Astrocyte of the cerebellum (primary cell): ENCODE measurements around the gene PRPF18.

Experiments
- DNase-seq: peaks from one replicate; pipeline ENCODE4 v3.0.0-alpha.2; 2011; ENCODE audit warnings: low read depth
- H3K4me3 ChIP-seq: 2 replicates; pipeline ENCODE4 v1.5.1; 2011; ENCODE audit warnings: mild to moderate bottlenecking, low read depth, low read length, moderate library complexity
- in situ Hi-C: cut with HindIII; loops from 2 replicates; pipeline ENCODE4 v1.10.0; 2017; ENCODE audit warnings: low sequenced_read_pairs
- TF ChIP-seq, protein P1 (sequence below): IDR thresholded peaks from 2 replicates; pipeline ENCODE4 v1.5.1; 2012; ENCODE audit warnings: low read length, low read depth, moderate library complexity, mild to moderate bottlenecking; ENCODE audit errors: missing control alignments

Gene PRPF18

DNA sequence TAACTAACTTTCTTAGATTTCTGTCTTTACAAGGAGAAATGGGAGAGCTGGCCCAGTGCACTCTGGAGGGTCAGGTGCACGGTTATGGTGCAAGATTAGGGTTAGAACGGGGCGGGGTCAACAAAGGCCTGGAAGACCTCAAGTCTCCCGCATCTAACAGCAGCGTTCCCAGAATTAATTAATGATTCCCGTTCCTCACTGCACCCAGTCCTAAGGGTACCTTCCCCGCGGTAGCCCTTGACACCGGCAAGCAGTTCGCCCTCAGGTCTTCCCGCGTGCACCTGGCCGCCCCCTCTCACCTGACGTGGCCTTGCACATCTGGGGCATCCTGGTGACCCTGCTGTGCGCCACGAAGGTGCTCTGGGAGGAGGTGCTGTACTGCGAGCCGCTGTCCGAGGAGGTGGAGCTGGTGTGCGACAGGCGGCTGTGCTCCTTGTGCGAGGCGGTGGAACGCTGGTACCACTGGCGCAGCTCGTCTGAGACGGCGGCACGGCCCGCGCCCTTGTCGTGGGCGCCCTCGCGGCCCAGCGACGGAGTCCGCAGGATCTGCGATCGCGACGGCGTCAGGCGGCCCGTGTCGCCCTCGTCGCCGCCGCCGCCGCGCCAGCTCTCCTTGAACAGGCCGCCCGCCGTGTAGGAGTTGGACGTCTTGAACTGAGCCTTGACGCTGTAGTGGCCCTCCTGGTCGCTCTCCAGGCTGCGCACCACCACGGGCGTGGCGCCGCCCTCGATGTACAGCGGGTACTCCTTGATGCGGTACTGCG, 69.8 kb downstream of the PRPF18 start:
- no peak overlapping the region for H3K4me3 ChIP-seq
- no peak for DNase-seq
- TF ChIP-seq, protein P1, sequence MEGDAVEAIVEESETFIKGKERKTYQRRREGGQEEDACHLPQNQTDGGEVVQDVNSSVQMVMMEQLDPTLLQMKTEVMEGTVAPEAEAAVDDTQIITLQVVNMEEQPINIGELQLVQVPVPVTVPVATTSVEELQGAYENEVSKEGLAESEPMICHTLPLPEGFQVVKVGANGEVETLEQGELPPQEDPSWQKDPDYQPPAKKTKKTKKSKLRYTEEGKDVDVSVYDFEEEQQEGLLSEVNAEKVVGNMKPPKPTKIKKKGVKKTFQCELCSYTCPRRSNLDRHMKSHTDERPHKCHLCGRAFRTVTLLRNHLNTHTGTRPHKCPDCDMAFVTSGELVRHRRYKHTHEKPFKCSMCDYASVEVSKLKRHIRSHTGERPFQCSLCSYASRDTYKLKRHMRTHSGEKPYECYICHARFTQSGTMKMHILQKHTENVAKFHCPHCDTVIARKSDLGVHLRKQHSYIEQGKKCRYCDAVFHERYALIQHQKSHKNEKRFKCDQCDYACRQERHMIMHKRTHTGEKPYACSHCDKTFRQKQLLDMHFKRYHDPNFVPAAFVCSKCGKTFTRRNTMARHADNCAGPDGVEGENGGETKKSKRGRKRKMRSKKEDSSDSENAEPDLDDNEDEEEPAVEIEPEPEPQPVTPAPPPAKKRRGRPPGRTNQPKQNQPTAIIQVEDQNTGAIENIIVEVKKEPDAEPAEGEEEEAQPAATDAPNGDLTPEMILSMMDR: no peak
- in situ Hi-C loops: no loop called here

DNA sequence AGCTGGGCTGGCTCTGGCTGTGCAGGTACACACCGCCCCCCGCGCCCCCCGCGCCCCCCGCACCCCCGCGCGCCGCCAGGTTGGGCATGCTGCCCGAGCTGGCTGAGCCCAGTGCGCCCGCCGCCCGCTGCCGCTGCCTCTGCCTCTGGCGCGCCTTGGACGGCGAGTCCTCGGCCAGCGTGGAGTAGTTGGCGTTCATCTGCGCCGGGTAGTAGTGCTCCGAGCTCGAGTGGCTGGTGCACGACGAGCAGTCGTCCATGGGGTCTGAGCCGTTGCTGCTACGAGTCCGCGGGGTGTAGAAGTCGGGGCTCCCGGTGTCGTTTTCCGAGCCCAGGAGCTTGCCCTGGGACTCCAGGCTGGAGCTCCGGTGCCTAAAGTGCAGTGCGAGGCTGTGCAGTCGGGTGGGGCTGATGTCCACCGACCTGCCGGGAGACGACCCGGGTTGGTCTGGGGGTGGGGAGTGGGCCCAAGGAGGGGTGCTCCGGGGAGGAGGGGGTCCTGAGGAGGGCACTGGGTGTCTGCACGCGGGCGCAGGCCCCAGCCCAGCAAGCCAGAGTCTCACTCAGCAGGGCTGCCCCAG, 70.4 kb downstream of the PRPF18 start:
- no peak overlapping the region for H3K4me3 ChIP-seq
- in situ Hi-C loops: no loop called here
- no peak for DNase-seq
- TF ChIP-seq, protein P1: no peak

- TF ChIP-seq, protein P1: no peak
- DNase-seq: no peak
- no peak overlapping the region for H3K4me3 ChIP-seq
- in situ Hi-C loops: no loop called here
These were observed 71.5 kb downstream of the PRPF18 start for GRCh38 chr10:13658264-13658663.

DNA sequence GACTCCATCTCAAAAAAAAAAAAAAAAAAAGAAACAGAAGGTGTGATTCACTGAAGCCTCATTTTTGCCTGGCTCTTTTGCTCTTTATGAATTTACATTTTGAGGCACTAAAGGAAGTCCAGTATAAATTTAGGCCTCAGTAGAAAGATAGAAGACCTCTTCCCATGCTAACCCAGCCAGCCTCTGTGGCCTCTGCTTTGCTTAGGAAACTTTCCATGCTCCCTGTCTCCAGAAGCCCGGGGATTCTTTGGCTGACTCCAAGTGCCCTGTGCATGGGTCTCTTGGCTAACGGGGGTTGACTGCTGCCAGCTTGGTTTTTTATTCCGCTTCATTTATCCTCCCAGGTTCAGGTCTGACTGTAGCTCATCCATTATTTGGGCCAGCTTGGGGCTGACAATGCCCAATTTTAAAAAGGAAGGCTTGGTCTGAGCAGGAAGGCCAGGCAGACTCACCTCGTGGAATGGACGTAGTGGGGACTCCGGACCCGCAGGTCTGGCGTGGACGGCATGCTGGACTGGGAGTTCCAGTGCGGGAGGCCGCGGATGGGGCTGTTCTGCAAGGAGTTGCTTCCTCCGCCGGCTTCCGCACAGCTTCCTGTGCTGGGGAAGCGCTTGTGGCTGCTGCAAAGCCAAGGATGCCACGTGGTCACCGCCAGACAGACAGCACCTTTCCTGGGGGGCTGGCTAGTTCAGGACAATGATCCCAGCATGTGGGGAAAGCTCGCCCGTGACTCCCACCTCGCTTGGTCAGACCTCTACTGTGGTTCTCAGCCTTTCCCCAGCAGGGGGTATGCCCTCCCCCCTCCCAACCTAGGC, 72.3 kb downstream of the PRPF18 start:
- in situ Hi-C loops: no loop called here
- TF ChIP-seq, protein P1: no peak
- H3K4me3 ChIP-seq: no peak overlapping the region
- DNase-seq: no peak

DNA sequence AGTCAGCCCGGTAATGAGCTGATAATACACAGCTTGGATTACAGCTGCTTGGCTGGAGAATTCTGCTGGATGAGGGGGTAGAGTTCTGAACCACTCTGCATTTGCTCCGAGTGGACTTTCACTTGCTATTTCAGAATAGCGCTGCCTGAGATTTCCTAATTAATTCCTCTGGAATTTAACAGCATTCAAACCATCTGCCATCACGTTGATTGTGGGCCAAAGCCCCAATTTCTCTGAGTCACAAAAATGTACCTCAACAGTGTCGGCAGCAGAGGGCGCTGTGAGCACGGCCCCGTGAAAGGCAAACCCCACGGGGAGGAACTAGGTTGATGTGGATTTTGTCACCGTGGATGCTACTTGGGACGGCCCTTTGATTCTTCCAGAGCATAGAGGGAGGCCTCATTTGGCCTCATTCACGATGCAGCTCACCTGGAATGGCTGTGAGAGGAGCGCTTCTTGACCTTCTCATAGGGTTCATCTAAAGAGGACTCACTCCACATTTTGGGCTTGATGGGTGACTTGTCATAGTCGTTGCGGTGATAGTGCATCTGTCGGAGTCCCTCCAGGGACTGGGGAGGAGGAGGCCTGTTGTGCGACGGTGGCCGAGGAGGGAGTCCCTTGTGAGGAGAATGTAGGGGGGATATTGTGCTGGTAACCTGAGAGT, 73.3 kb downstream of the PRPF18 start:
- peak; percentile 58 for DNase-seq
- TF ChIP-seq, protein P1: peak; percentile 88
- in situ Hi-C loops: no loop called here
- no peak overlapping the region for H3K4me3 ChIP-seq

DNA sequence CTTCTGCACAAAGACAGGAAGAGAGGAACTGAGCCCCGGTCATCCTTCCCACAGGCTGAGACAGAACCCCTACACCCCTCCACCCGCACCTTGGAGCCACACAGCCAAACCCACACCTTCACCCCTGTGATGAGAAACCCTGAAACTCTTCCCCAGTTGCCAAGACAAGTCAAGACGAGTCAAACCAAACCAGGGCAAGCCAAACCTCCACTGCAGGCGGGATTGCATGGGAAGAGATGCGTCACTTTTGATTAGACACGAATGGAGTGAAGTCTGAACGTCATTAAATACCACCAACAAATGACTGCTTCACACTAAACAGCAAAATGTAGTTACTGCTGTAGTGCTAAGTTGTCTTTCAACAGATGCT, 73.8 kb downstream of the PRPF18 start:
- DNase-seq: no peak
- no peak overlapping the region for H3K4me3 ChIP-seq
- in situ Hi-C loops: no loop called here
- TF ChIP-seq, protein P1: no peak
